Testis (tissue), 3 donors: ENCODE results near the gene ADAD2. TPM values are rescaled to one million over a fixed set of nuclear protein-coding genes. Genes with fewer than 3 reads are reported as not detected.

Experiments
- DNase-seq: peaks from one replicate; pipeline ENCODE4 v3.0.0-alpha.2; 2019
- H3K27ac ChIP-seq, 2 donors: fragments of 200-600 bp; sonication (generic); one replicate each; pipeline ENCODE4 v1.5.1; 2019
- H3K27me3 ChIP-seq: fragments of 200-600 bp; sonication (generic); one replicate; pipeline ENCODE4 v1.5.1; 2019
- H3K36me3 ChIP-seq: fragments of 200-600 bp; sonication (generic); one replicate; pipeline ENCODE4 v1.5.1; 2017; ENCODE audit warnings: low read depth; ENCODE audit errors: missing control alignments
- H3K4me1 ChIP-seq: fragments of 200-600 bp; sonication (generic); one replicate; pipeline ENCODE4 v1.5.1; 2019
- H3K4me3 ChIP-seq, 2 donors: fragments of 200-600 bp; sonication (generic); one replicate each; pipeline ENCODE4 v1.5.1; 2017 to 2019
- H3K9me3 ChIP-seq: fragments of 200-600 bp; sonication (generic); one replicate; pipeline ENCODE4 v1.5.1; 2017
- CTCF ChIP-seq, 3 experiments: fragments of 450-650 bp in 2 of 3; fragments of 200-600 bp in 1 of 3; sonication (generic) in 1 of 3; IDR thresholded peaks; one replicate each; pipeline ENCODE4 v1.5.1; 2016 to 2019; ENCODE audit warnings: antibody characterized with exemption in 3 of 3, mild to moderate bottlenecking in 2 of 3, moderate library complexity in 1 of 3
- POLR2A ChIP-seq: fragments of 450-650 bp; IDR thresholded peaks from one replicate; pipeline ENCODE4 v1.6.1; 2017; ENCODE audit warnings: antibody characterized with exemption, mild to moderate bottlenecking, moderate library complexity
- WGBS, 2 donors: methylation state at CpG; one replicate each; pipeline ENCODE4 v1.1.5; 2018; 5-methylcytosine and 5-hydroxymethylcytosine counted together
- intact Hi-C: fragments of 100-400 bp; cut with DNase I; formaldehyde crosslinking; loops from one replicate; pipeline ENCODE4 v1.15.1; 2023; ENCODE audit warnings: low total_unique reads
- polyA plus RNA-seq: library from polyadenylated mRNA; stranded (reverse); fragments of 350-450 nt; fragmentation: Illumina TruSeq; extraction: RNeasy Lipid Tissue Mini Kit (QIAGEN cat#74804); gene quantifications from one replicate; pipeline ENCODE4 v1.2.3, GENCODE V29; 2014; ENCODE audit warnings: low read depth, low replicate concordance; ENCODE audit not compliant: insufficient read depth
- total RNA-seq, 2 donors: library from RNA; depleted of rRNA; stranded (reverse); fragments of >200 nt; gene quantifications; one replicate each; pipeline ENCODE4 v1.2.3, GENCODE V29; 2016

The ADAD2 gene
- total and polyA plus RNA-seq, 3 donors from 2014 or later: 98.4 to 174 (median 133) TPM

GRCh38 chr16:84178146-84178765 lies 12.7 kb upstream of the ADAD2 start:
- H3K36me3 ChIP-seq: no peaks in the 10 kb centered on the region
- intact Hi-C loops: no loop called here
- H3K4me3 ChIP-seq: no peak overlapping the region
- no peaks in the 10 kb centered on the region for H3K9me3 ChIP-seq
- DNase-seq: no peak
- TF ChIP-seq POLR2A (no peak), CTCF (IDR thresholded peaks at IDR 0.05) (no peak)
- H3K27me3 ChIP-seq: no peaks in the 10 kb centered on the region
- peak overlapping the region in 1 of 2 donors; percentile 73 for H3K27ac ChIP-seq
- peaks cover 31% of the 10 kb centered on the region for H3K4me1 ChIP-seq
- WGBS, 2 donors: 77 to 86% methylated on average over 8 to 15 of the region's 15 CpGs

GRCh38 chr16:84178892-84179611 lies 11.9 kb upstream of the ADAD2 start:
- DNase-seq: no peak
- 91 to 92% methylated on average over 9 to 28 of the region's 28 CpGs for WGBS, 2 donors
- no peaks in the 10 kb centered on the region for H3K36me3 ChIP-seq
- H3K9me3 ChIP-seq: no peaks in the 10 kb centered on the region
- intact Hi-C loops: no loop called here
- peaks cover 39% of the 10 kb centered on the region for H3K4me1 ChIP-seq
- no peak overlapping the region for H3K4me3 ChIP-seq
- H3K27ac ChIP-seq: no peak overlapping the region
- H3K27me3 ChIP-seq: no peaks in the 10 kb centered on the region
- no peak for TF ChIP-seq POLR2A
- no peak for TF ChIP-seq CTCF (IDR thresholded peaks at IDR 0.05)

GRCh38 chr16:84179612-84180320 lies 11.2 kb upstream of the ADAD2 start:
- no peak overlapping the region for H3K4me3 ChIP-seq
- no peaks in the 10 kb centered on the region for H3K36me3 ChIP-seq
- H3K27me3 ChIP-seq: no peaks in the 10 kb centered on the region
- 93 to 95% methylated on average over 11 to 33 of the region's 33 CpGs for WGBS, 2 donors
- no peaks in the 10 kb centered on the region for H3K9me3 ChIP-seq
- intact Hi-C loops: loop anchor here (10.0 kb wide), 1 partner anchor 215 kb away; the partner anchor contains the start of gene NECAB2
- peaks cover 46% of the 10 kb centered on the region for H3K4me1 ChIP-seq
- TF ChIP-seq POLR2A (no peak), CTCF (IDR thresholded peaks at IDR 0.05) (no peak)
- no peak overlapping the region for H3K27ac ChIP-seq
- DNase-seq: no peak

GRCh38 chr16:84180519-84181140 lies 10.3 kb upstream of the ADAD2 start:
- Histone ChIP-seq H3K27me3 (no peaks in the 10 kb centered on the region), H3K36me3 (no peaks in the 10 kb centered on the region), H3K27ac (no peak overlapping the region), H3K4me1 (peaks cover 49% of the 10 kb centered on the region), H3K4me3 (no peak overlapping the region), H3K9me3 (no peaks in the 10 kb centered on the region)
- WGBS, 2 donors: 85 to 90% methylated on average over 6 to 20 of the region's 21 CpGs
- no peak for TF ChIP-seq CTCF (IDR thresholded peaks at IDR 0.05)
- TF ChIP-seq POLR2A: no peak
- intact Hi-C loops: loop anchor here (10.0 kb wide), 1 partner anchor 216 kb away; the partner anchor contains the start of gene NECAB2
- no peak for DNase-seq
